Fibroblast of pulmonary artery (primary cell): ENCODE measurements around the gene FHL1.

Experiments
- DNase-seq: peaks from one replicate; pipeline ENCODE4 v3.0.0-alpha.2; 2010; ENCODE audit warnings: low read depth
- H3K4me3 ChIP-seq: replicated peaks from 2 replicates; pipeline ENCODE4 v1.5.1; 2011; ENCODE audit warnings: low read depth, mild to moderate bottlenecking, control low read depth, low read length, moderate library complexity
- TF ChIP-seq, protein P1 (sequence below): IDR thresholded peaks from 2 replicates; pipeline ENCODE4 v1.5.1; 2011; ENCODE audit warnings: mild to moderate bottlenecking, control low read depth, low read length, inconsistent platforms; ENCODE audit errors: missing control alignments

FHL1 gene

DNA sequence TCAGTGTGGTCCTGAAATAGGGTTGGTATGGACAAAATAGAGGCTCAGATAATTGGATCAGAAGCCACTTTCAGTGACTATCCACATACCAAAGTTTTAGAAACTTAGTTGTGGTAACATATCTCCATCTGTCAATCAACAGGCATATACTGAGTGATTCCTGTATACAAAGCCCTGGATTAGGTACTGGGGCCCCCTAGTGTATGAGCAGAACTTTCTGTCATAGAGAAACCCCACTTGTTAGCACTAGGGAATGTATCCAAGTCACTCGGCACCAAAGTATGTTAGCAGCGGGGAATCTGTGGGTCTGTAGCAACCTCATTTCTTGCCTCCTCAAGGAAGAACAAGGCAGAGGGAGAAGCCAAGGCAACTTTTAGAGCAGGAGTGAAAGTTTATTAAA lies 53.1 kb downstream of the FHL1 start:
- DNase-seq: no peak
- TF ChIP-seq, protein P1, sequence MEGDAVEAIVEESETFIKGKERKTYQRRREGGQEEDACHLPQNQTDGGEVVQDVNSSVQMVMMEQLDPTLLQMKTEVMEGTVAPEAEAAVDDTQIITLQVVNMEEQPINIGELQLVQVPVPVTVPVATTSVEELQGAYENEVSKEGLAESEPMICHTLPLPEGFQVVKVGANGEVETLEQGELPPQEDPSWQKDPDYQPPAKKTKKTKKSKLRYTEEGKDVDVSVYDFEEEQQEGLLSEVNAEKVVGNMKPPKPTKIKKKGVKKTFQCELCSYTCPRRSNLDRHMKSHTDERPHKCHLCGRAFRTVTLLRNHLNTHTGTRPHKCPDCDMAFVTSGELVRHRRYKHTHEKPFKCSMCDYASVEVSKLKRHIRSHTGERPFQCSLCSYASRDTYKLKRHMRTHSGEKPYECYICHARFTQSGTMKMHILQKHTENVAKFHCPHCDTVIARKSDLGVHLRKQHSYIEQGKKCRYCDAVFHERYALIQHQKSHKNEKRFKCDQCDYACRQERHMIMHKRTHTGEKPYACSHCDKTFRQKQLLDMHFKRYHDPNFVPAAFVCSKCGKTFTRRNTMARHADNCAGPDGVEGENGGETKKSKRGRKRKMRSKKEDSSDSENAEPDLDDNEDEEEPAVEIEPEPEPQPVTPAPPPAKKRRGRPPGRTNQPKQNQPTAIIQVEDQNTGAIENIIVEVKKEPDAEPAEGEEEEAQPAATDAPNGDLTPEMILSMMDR: peak; percentile 35
- H3K4me3 ChIP-seq: no peak overlapping the region

DNA sequence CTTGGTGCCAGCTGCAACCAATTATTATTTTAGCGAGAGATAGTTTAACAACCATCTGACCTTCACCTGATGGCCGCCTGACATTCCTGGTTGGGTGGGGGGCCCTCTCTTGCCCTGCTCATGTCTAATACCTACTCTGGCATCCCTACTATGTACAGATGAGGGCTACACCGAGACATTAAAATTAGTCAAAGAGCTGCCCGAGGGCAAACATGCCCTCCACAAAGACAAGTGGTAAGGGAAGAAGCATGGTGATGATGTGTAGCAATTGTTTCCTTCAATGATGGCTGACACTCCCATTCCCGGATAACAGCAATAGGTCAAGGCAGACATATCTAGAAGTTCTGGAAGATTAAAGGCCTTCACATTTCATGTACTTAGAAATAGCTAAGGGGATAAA lies 54.3 kb downstream of the FHL1 start:
- TF ChIP-seq, protein P1: no peak
- DNase-seq: no peak
- no peak overlapping the region for H3K4me3 ChIP-seq

DNA sequence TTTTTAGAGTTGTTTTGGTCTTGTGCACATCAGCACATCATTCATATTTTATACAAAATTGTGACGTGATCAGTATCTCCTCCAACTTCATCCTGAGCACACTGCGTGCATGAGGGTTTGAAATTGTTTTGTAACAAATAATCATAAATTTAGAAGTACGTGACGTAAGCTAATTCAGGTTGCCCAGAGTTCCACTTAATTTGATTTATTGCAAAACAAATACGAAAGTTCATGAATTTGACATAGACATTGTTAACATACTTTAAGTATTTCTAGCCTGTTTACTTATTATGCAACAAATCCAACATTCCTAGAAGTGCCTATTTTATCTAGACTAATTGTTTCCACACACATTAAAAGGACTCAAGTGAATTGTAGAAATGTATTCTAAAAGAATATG lies 55.6 kb downstream of the FHL1 start:
- DNase-seq: peak; percentile 60
- TF ChIP-seq, protein P1: no peak

DNA sequence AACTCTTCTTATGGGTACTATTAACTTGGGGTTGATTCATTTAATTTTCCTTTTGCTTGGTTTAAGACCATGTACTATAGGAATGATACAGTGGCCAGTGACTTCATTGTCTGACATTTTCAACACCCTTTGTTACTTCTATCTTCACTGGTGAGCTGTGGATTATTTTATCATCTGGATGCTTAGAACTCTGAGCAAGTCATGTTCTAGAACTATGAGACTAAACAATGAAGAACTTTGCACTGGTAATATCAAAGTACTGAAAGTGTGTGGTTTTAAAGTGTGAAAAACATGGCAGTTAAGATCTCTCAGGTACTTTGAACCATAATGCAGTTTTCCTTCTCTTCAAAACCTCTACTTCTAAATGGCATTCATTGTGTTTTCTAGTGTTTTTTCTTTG lies 56.1 kb downstream of the FHL1 start:
- H3K4me3 ChIP-seq: no peak overlapping the region
- no peak for DNase-seq
- TF ChIP-seq, protein P1: no peak

More for the DNA sequence above, 55.6 kb downstream of the FHL1 start:
- H3K4me3 ChIP-seq: no peak overlapping the region

DNA sequence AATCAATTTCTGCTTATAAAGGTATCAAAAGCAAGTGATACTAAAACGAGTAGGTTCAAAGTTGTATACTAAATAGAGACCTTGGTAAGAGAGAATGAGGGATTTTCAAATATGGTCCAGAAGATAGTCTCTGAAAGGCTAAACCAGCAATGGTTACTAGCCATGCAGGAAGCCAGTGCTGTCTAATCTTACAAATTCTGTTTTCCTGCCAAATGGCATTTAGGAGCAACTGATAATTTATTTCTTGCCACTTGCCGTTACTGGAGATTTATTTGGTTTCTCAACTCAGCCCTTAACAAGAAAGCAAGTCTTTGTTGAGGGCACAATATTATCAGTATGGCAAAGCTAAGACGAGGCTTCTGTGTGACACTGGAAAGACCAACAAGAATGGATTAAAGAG lies 56.6 kb downstream of the FHL1 start:
- no peak for DNase-seq
- no peak overlapping the region for H3K4me3 ChIP-seq
- TF ChIP-seq, protein P1: no peak

DNA sequence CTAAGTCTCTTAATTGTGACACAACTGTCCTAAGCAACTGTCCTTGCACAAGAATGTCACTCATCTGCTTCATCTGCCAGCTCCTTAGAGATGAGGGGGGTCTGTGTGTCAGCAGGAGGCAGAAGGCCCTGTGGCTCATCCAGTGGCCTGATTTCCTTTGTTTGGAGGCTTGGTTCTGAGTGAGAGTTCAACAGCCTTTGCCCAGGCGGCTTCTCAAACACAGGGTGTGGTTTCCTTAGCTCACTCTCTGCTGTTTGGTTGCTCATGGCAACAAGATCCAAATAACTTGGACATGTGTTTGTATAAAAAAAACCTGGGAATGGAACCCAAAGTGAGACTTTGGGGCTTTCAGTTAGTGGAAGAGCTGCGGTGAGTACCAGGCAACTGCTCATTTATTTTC lies 57.2 kb downstream of the FHL1 start:
- TF ChIP-seq, protein P1: no peak
- peak; percentile 75 for DNase-seq
- H3K4me3 ChIP-seq: no peak overlapping the region

DNA sequence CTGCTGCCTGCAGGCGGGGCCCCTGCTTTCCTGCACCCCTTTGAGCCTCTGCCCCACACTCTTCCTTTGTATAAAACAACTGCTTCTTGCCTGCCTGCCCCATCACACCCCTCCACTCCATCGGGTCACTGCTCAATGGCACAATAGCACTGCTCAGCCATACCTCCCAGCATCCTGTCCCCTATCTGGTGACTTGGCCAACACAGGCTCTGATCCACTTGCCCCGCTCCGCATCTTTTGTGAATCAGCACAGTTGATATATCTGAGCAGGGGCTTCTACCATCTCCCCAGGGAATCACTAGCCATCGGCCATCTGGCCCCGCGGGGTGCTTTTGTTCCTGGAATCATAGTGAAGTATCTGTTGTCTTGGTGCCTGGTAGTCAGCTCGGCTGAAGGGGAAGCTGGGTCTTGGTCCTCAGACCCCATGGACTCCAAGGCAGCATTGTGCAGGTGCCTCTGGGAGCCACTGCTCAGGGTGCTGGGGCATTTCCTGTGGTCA lies 58.6 kb downstream of the FHL1 start:
- TF ChIP-seq, protein P1: no peak
- no peak overlapping the region for H3K4me3 ChIP-seq
- DNase-seq: no peak
